ENCODE measurements around the gene EYA2. TPM values are rescaled to one million over a fixed set of nuclear protein-coding genes. Genes with fewer than 3 reads are reported as not detected.

EYA2 gene
- total RNA-seq, 2 donors from 2014 or later = 3.5 to 3.8 TPM

DNA sequence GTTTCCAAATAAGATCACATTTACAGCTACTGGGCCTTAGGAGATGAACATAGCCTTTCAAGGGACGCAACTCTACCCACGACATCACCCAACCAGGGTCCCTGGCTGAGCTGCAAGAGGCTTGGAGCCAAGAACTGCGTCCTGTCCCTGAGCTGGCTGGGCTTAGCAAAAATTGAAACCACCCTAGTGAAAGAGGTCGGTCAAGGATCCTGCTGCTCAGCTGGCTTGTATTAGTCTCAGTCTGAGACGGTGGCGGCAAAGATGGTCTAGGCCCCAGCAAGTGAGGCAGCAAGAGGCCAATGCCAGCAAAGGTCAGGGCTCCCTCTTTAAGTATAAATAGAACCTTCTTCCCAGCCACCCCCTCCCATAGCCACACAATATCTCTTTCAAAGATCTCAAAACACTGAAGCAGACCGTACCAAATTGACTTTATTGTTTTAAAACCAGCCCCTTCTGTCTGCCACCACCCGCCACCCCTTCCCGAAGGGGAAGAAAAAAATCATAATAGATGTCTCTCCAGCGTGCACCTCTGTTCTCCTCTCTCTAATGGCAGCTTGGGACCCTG is 140.5 kb downstream of the EYA2 start:
- no peak overlapping the region for H3K27ac ChIP-seq
- no peak for TF ChIP-seq CTCF (IDR thresholded peaks at IDR 0.05)
- H3K9me3 ChIP-seq = no peaks in the 10 kb centered on the region
- peaks cover 5 to 33% of the 10 kb centered on the region in 2 donors for H3K4me1 ChIP-seq (ENCODE audit: control insufficient read depth in 1 of 2, low read depth in 2 of 2)
- H3K4me3 ChIP-seq = no peak overlapping the region
- ATAC-seq (ENCODE audit: insufficient number of reproducible peaks, low FRiP score, low read depth) = no peak
- DNase-seq (ENCODE audit: low spot score) = no peak
- no peaks in the 10 kb centered on the region for H3K36me3 ChIP-seq
- H3K27me3 ChIP-seq (replicated peaks; ENCODE audit: insufficient read depth) = no peaks in the 10 kb centered on the region

GRCh38 chr20:47036091-47036870 is 141.6 kb downstream of the EYA2 start:
- DNase-seq (ENCODE audit: low spot score) (no peak), ATAC-seq (ENCODE audit: insufficient number of reproducible peaks, low FRiP score, low read depth) (no peak)
- TF ChIP-seq CTCF (IDR thresholded peaks at IDR 0.05) = no peak
- H3K4me3 ChIP-seq = peak overlapping the region; percentile 6
- H3K4me1 ChIP-seq (ENCODE audit: control insufficient read depth in 1 of 2, low read depth in 2 of 2) = peaks cover 5 to 27% of the 10 kb centered on the region in 2 donors
- H3K9me3 ChIP-seq = no peaks in the 10 kb centered on the region
- H3K27me3 ChIP-seq (replicated peaks; ENCODE audit: insufficient read depth) = no peaks in the 10 kb centered on the region
- no peaks in the 10 kb centered on the region for H3K36me3 ChIP-seq
- peak overlapping the region; percentile 22 to 37 for H3K27ac ChIP-seq

- no peaks in the 10 kb centered on the region for H3K27me3 ChIP-seq (replicated peaks; ENCODE audit: insufficient read depth)
- DNase-seq (ENCODE audit: low spot score) = no peak
- no peaks in the 10 kb centered on the region for H3K9me3 ChIP-seq
- no peak for ATAC-seq (ENCODE audit: insufficient number of reproducible peaks, low FRiP score, low read depth)
- no peak for TF ChIP-seq CTCF (IDR thresholded peaks at IDR 0.05)
- H3K4me3 ChIP-seq = no peak overlapping the region
- no peaks in the 10 kb centered on the region for H3K36me3 ChIP-seq
- peaks cover 5 to 18% of the 10 kb centered on the region in 2 donors for H3K4me1 ChIP-seq (ENCODE audit: control insufficient read depth in 1 of 2, low read depth in 2 of 2)
- no peak overlapping the region for H3K27ac ChIP-seq
These were observed 144.2 kb downstream of the EYA2 start for GRCh38 chr20:47038566-47039560.

GRCh38 chr20:47040506-47041125 is 146.0 kb downstream of the EYA2 start:
- no peaks in the 10 kb centered on the region for H3K9me3 ChIP-seq
- H3K4me3 ChIP-seq = no peak overlapping the region
- peaks cover 5 to 18% of the 10 kb centered on the region in 2 donors for H3K4me1 ChIP-seq (ENCODE audit: control insufficient read depth in 1 of 2, low read depth in 2 of 2)
- ATAC-seq (ENCODE audit: insufficient number of reproducible peaks, low FRiP score, low read depth) (no peak), DNase-seq (ENCODE audit: low spot score) (no peak)
- H3K36me3 ChIP-seq = no peaks in the 10 kb centered on the region
- no peaks in the 10 kb centered on the region for H3K27me3 ChIP-seq (replicated peaks; ENCODE audit: insufficient read depth)
- TF ChIP-seq CTCF (IDR thresholded peaks at IDR 0.05) = no peak
- H3K27ac ChIP-seq = no peak overlapping the region

Measured in thoracic aorta (tissue), 2 donors.